HG03469 (cell line): ENCODE data around the gene KCTD8.
"Not testable (repeated sequence)": the region's sequence is repeated elsewhere in the genome, so short reads cannot be mapped to it uniquely, and the experiment has no call there.

Source experiments
- ATAC-seq: cut with Tn5 transposase; IDR thresholded peaks from one replicate; pipeline ENCODE4 v1.9.1; 2021; ENCODE audit warnings: mild to moderate bottlenecking, moderate library complexity, moderate number of reproducible peaks; ENCODE audit not compliant: unreplicated experiment

Gene KCTD8

GRCh38 chr4:44167766-44168165, 280.8 kb downstream of the KCTD8 start:
- not testable (repeated sequence) for ATAC-seq

- no peak for ATAC-seq
Measured at GRCh38 chr4:44165938-44166337, 282.7 kb downstream of the KCTD8 start.

DNA sequence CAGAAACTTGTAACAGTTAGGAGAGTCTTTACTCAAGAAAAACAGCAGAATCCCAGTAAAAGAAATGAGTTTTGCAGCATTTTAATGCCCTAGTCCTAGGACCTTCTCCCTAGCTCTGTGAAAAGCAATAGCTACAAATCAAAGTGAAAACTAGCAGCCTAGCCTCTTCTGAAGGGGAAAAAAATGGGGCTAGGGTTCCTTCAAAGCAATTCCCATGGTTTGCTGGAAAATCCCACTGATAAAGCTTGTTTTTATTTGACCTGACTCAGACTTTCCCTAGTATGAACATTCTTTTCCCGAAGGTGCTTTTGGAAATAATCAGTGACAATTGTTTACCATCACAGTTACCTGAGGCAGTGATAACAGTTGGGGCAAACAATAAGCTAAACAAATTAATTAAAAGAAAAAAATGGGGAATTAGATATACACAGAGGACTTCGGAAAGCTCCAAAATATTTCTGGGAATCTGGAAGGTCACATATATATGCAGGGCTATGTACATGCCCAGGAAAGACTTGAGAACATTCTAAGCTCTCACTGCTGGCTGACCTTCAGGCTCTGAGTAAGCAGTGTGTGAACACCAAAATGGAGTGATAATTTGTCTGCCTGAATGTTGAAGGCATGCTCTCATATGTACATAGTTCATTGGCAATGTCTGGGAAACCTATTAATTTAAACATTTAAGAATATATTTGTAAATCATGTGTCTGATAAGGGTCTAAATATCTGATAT, 285.9 kb downstream of the KCTD8 start:
- ATAC-seq: no peak

DNA sequence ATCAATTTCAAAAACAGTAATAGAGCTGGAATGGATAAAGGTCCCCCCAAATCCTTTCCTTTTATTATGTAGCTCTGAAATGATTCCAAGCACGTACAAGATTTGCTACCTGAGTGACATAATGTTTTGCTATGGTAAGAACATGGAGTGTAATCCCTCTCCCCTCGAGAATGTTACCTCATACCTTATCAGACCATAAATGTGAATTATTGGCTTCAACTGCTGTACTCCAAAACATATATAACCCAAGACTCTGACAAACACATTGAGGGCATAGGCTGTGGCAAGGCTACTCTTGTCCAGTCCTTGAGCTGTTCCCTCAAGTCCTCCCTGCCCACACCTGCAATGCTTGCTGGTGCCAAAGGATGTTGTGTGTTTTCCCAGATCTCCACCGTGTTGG, 286.9 kb downstream of the KCTD8 start:
- ATAC-seq: no peak

GRCh38 chr4:44160776-44161367, 287.7 kb downstream of the KCTD8 start:
- ATAC-seq: no peak

DNA sequence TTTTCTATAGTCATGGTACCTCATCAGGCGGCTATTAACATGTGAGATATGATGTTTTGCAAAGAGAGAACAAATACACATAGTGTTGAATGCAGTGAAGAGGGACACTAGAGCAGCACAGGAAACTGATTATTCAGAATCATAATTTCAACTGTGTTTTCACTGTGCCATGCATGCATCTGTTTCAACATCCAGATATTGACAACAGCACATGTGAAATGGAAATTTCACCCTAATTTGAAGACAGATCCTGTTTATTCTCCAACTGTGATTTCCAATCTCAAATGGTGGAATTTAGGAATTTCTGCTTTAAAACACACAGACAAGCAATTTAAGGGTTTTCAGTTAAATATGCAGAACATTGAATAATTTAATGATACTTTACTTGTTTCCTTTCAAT, 288.6 kb downstream of the KCTD8 start:
- ATAC-seq: no peak

- no peak for ATAC-seq
Measured at GRCh38 chr4:44157611-44158277, 290.9 kb downstream of the KCTD8 start.

- ATAC-seq: no peak
Measured at GRCh38 chr4:44150091-44150576, 298.5 kb downstream of the KCTD8 start.

DNA sequence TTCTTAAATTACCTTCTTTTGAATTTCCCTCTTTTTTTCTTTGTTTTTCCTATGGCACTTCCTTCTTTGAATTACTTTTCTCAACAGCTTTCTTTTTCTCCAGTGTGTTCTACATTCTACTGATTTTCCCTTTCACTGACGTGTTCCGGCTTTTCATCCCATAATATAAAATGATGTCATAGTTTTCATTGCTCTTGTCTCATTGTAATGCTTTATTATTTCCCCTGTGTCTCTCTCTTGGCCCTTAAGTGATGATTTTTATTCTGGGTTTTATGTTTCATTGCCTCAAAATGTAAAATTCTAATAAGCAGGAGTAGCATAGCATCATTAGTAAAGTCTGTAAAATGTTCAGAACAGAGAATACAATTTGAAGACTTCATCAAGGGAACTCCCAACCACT, 299.3 kb downstream of the KCTD8 start:
- no peak for ATAC-seq

- no peak for ATAC-seq
Measured at GRCh38 chr4:44147571-44148075, 301.0 kb downstream of the KCTD8 start.

- no peak for ATAC-seq
Measured at GRCh38 chr4:44146516-44146915, 302.1 kb downstream of the KCTD8 start.

- ATAC-seq: no peak
Measured at GRCh38 chr4:44145868-44146267, 302.7 kb downstream of the KCTD8 start.

DNA sequence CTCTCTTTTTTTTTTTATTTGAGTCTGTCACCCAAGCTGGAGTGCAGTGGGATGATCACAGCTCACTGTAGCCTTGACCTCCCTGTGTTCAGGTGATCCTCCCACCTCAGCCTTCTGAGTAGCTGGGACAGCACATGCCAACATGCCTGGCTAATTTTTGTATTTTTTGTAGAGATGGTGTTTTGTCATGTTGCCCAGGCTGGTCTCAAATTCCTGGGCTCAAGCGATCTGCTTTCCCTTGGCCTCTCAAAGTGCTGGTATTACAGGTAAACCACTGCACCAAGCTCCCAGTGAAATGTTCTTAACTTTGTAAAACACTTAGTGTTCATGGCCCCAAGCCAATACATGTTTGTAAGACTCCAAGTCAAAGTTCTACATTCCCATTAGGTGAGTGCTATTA, 316.1 kb downstream of the KCTD8 start:
- ATAC-seq: no peak
